ENCODE results near the gene EPG5. TPM values are rescaled to one million over a fixed set of nuclear protein-coding genes. Genes with fewer than 3 reads are reported as not detected.

Gene EPG5
- total RNA-seq, 2 experiments from 2014 or later = 14.7 TPM

GRCh38 chr18:45932708-45933107 lies 34.4 kb downstream of the EPG5 start:
- ChIA-PET POLR2A (no interaction called here), CTCF (interaction anchor here (0.8 to 1.1 kb wide), 2 partner anchors 141 to 242 kb away, joined by 3 read pairs; no protein-coding TSS in a partner anchor)

GRCh38 chr18:45930963-45931362 lies 36.2 kb downstream of the EPG5 start:
- POLR2A ChIA-PET = no interaction called here

DNA sequence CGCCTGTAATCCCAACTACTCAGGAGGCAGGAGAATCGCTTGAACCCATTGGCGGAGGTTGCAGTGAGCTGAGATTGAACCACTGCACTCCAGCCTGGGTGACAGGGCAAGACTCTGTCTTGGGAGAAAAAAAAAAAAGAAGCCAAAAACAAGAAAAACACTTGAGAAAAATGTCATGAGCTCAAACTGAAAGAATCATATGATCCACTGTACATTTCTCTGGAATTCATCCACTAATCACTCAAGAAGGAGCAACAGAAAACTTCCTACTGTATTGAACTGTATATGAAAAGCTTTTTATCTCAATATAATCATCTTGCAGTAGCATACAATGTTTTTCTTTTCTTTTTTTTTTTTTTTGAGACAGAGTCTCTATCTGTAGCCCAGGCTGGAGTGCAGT lies 40.4 kb downstream of the EPG5 start:
- CTCF ChIA-PET = interaction anchor here (0.7 kb wide), 1 partner anchor 47 kb away, joined by 3 read pairs; no protein-coding TSS in a partner anchor
- POLR2A ChIA-PET = interaction anchor here (0.7 kb wide), 1 partner anchor 32 kb away, joined by 3 read pairs; no protein-coding TSS in a partner anchor

More at GRCh38 chr18:45930963-45931362, 36.2 kb downstream of the EPG5 start:
- CTCF ChIA-PET = no interaction called here

DNA sequence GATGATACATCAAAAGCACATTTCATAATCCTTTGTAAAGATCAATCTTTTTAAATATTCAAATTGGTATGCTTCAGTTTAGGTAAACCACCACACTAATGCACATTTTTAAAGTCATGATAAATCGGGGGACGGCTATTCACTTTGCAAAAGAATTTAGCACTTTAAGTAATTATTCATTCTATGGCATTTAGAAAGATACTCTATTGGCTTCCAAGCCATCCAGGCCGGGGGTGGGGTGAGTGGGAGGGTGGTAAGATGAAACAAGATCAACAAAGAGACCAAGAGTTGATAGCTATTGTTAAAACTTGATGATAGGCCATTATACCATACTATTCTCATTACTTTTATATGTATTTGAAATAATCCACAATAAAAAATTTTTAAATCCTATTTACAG lies 41.0 kb downstream of the EPG5 start:
- POLR2A ChIA-PET = no interaction called here
- CTCF ChIA-PET = interaction anchor here (0.7 kb wide), 1 partner anchor 46 kb away, joined by 3 read pairs; no protein-coding TSS in a partner anchor

GRCh38 chr18:45923138-45923537 lies 44.0 kb downstream of the EPG5 start:
- ChIA-PET CTCF (no interaction called here), POLR2A (no interaction called here)

- POLR2A ChIA-PET = no interaction called here
- CTCF ChIA-PET = interaction anchor here (1.1 kb wide), 2 partner anchors 10 to 12 kb away, joined by 3 to 4 read pairs; no protein-coding TSS in a partner anchor
These were observed 46.8 kb downstream of the EPG5 start for GRCh38 chr18:45920367-45920766.

GRCh38 chr18:45916302-45916701 lies 50.8 kb downstream of the EPG5 start:
- POLR2A ChIA-PET = no interaction called here
- CTCF ChIA-PET = interaction anchor here (0.9 kb wide), 1 partner anchor 254 kb away, joined by 3 read pairs; no protein-coding TSS in a partner anchor

DNA sequence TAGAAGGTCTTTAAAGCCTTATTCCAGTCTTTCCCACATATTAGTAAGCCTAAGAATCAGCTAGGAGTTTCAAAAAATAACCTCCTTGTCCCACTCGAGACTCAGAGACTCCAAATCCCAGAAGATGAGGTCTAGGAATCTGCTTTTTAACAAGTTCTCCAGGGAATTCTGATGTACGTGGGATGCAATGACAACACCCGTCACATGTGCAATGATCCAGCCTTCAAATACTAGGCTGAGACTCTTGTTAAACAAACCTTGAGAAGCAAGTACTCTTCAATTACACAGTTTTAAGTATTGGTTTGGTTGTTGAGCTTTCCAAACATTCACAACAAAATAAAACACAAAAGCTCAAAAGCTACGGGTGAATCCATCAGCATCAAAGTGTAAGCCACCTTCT lies 53.9 kb downstream of the EPG5 start:
- POLR2A ChIA-PET = no interaction called here

DNA sequence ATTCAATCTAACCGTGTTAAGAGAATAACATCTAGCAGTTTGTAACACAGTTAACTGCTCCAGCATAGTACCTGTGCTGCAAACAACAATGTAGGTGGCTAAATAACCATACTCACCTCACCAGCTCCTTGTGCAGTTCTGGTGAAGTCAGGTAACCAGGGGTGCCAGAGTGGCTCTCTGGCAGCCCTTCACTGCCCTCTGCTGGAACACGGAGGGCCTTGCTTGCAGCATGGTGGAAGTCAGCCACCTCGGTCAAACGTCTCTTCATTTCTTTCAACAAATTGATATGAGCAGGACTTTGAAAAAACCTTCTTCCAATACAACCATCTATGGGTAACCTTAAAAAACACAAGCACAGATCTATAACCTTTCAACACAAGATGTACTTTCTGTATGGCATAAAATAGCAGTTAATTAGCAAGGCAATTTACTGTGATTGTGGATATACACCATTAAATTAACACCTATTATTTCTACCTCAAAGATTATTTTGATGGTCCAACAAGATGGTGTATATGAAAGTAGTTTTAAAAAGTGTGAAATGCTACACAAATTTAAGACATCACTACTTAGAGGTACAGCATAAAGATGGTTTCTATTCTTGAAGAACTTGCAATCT lies 56.6 kb downstream of the EPG5 start:
- POLR2A ChIA-PET = no interaction called here
- CTCF ChIA-PET = interaction anchor here (0.6 to 1.3 kb wide), 10 partner anchors 10 to 247 kb away, joined by 3 to 7 read pairs (median 4); no protein-coding TSS in a partner anchor

More for the DNA sequence above, 53.9 kb downstream of the EPG5 start:
- CTCF ChIA-PET = interaction anchor here (1.5 kb wide), 1 partner anchor 178 kb away, joined by 3 read pairs; no protein-coding TSS in a partner anchor

- POLR2A ChIA-PET = no interaction called here
These were observed 65.4 kb downstream of the EPG5 start for GRCh38 chr18:45901654-45902210.

GRCh38 chr18:45900623-45901022 lies 66.5 kb downstream of the EPG5 start:
- ChIA-PET CTCF (interaction anchor here (0.9 kb wide), 1 partner anchor 10 kb away, joined by 5 read pairs; no protein-coding TSS in a partner anchor), POLR2A (no interaction called here)

More at GRCh38 chr18:45901654-45902210, 65.4 kb downstream of the EPG5 start:
- CTCF ChIA-PET = no interaction called here

DNA sequence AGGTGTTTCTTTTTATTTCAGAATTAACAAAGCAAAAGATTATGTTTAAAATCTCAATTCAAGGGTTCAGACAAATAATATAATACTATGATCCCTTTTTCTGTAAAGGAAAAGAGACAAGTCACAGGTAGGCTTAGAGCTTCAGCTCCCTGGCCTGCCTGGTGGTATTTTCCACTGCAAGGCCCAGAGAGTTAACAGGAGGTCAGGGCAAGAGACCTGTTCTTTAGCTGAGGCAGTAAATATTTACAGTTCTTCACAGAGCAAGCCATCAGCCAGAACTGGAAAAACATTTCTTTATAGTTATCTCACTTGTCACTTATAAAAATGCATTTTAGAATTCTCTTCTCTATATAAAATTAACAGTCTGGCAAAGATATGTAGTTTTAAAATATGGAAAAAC lies 70.1 kb downstream of the EPG5 start:
- ChIA-PET CTCF (interaction anchor here (0.5 to 1.1 kb wide), 3 partner anchors 17 to 235 kb away, joined by 3 to 5 read pairs (median 3); no protein-coding TSS in a partner anchor), POLR2A (no interaction called here)

DNA sequence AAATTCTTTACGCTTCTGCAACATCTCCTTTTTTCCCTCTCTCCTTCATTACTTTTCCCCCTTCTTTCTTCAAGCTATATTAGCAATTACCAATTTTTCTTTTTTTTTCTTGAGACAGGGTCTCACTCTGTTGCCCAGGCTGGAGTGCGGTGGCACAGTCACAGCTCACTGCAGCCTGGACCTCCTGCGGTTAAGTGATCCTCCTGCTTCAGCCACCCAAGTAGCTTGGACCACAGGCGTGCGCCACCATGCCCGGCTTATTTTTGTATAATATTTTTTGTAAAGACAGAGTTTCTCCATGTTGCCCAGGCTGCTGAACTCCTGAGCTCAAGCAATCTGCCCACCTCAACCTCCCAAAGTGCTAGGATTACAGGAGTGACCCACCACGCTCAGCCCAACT lies 70.7 kb downstream of the EPG5 start:
- CTCF ChIA-PET = interaction anchor here (0.9 to 1.1 kb wide), 2 partner anchors 17 to 235 kb away, joined by 3 read pairs; no protein-coding TSS in a partner anchor

GRCh38 chr18:45895339-45895738 lies 71.8 kb downstream of the EPG5 start:
- POLR2A ChIA-PET = no interaction called here
- CTCF ChIA-PET = no interaction called here

More for the DNA sequence above, 70.7 kb downstream of the EPG5 start:
- POLR2A ChIA-PET = no interaction called here

DNA sequence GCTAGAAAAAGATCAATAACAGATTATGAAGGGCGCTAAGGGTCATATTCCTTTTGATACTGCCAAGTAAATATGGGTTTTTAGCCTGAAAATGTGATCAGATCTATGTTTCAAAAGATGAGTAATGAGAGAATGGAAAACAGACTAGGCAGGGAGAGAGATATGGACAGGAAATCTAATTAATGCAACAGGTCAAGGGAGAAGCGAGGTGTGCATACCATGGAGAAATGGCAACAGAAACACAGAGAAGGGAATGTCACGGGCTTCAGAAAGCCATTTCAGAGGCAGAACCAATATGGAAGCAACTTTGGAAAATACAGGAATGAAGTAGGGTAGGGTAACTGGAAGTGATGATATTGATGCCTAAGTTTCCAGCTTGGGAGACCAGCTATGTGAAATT lies 72.3 kb downstream of the EPG5 start:
- POLR2A ChIA-PET = no interaction called here

GRCh38 chr18:45891806-45892205 lies 75.3 kb downstream of the EPG5 start:
- ChIA-PET CTCF (interaction anchor here (1.0 to 1.5 kb wide), 2 partner anchors 12 to 24 kb away, joined by 3 to 4 read pairs; no protein-coding TSS in a partner anchor), POLR2A (no interaction called here)

More for the DNA sequence above, 72.3 kb downstream of the EPG5 start:
- CTCF ChIA-PET = no interaction called here

DNA sequence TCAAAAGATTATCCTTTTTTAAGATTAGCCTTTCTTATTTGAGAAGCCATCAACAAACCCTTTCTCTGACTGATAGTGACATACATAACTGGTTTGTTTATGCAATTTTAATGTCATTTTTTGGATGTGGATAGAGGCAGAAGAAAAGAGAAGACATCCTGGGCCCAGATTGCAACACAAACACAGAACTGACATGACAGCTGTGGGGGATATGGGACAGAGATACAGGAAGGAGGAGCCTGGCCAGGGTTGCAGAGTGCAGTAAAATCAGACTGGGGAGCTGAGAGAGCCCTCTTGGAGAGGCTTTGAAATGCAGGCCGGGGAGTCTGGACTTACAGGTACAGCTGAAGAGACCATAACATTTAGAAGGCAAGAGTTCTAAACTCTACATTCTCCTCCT lies 76.5 kb downstream of the EPG5 start:
- POLR2A ChIA-PET = interaction anchor here (0.6 kb wide), 1 partner anchor 207 kb away, joined by 3 read pairs; no protein-coding TSS in a partner anchor
- CTCF ChIA-PET = interaction anchor here (1.0 kb wide), 1 partner anchor 25 kb away, joined by 3 read pairs; no protein-coding TSS in a partner anchor

- ChIA-PET CTCF (no interaction called here), POLR2A (no interaction called here)
These were observed 77.6 kb downstream of the EPG5 start for GRCh38 chr18:45889419-45890064.

- ChIA-PET CTCF (no interaction called here), POLR2A (no interaction called here)
These were observed 79.5 kb downstream of the EPG5 start for GRCh38 chr18:45887585-45887984.

DNA sequence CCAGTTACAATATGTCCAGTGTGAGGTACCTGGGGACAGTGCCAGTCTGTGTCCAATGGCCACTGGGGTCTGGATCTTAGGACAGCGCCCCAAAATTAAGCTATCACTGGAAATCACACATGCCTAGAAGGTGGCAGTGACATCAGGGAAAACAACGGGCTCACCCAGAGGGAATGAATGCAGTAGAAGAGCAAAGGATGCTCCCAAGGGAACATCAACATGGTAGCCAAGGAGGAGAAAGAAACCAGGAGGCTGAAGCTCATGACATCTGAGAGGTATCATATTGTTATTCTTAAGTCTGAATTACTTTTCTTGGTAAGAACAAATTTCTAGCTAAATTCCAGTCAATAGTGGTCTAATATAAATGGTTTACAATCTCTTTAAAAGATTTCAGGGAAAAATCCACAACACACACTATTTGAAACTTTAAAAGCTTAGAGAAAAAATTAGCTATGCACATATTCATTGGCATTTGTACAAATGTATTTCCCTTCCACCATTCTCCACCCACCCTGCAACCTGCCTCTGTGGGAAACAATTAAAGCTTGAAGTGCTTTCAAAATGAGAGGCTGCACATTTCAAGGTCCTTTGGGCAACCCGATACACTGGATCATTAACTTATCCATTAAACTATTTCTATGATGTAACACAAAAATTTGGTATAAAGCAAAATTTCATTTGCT lies 86.1 kb downstream of the EPG5 start:
- POLR2A ChIA-PET = no interaction called here
- CTCF ChIA-PET = interaction anchor here (1.8 to 4.4 kb wide), 6 partner anchors 16 to 216 kb away, joined by 7 to 56 read pairs (median 12); partner anchors contain the start of gene SLC14A1
